ENCODE measurements around the gene HHEX.
"Not testable (repeated sequence)": the region's sequence is repeated elsewhere in the genome, so short reads cannot be mapped to it uniquely, and the experiment has no call there.

HHEX gene

DNA sequence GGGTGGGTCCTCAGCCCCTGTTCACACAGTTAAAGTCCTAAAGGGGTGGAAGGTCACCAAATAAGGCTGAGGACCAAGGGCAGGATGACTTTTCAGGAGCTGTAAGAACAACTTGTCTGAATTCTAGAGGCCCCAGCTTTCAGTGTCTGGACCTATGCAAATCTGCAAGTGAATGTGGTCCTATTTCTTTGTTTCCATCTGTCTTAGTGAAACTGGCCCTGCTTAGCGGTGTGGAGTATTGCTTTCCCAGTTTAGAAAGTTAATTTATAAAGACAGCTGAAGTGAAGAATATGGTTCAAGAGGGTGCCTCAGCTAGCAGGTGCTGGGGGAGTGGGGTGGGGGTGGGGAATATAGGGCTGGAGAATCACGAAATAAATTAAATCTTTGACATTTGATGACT, 40.1 kb downstream of the HHEX start:
- Mint-ChIP-seq H3K4me1 (ENCODE audit: low read depth in 2 of 2) (no peaks in the 10 kb centered on the region), H3K4me3 (no peak overlapping the region), H3K27me3 (peaks cover 18 to 29% of the 10 kb centered on the region in 2 donors), H3K36me3 (ENCODE audit: insufficient read depth) (no peaks in the 10 kb centered on the region), H3K9me3 (no peaks in the 10 kb centered on the region), H3K27ac (no peak overlapping the region)
- ATAC-seq (replicated peaks) (no peak), DNase-seq (no peak)

DNA sequence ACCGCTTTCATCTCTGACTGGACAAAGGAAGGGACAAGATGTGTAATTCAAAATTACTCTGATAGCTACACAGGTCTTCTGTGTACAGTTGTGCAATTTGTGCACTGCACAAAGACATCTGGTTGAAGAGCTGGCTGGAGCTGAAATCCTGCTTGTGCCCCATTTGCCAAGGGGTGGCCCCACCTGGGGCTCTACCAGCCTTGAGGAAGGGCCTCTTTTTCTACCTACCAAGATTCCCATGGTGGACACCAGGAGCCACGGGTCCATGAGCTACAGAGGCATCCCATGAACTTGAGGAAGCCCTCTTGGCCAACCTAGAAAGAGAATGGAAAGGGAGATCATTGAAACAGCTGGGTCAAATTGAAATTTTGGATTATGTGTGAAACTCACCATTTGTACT, 43.2 kb downstream of the HHEX start:
- Mint-ChIP-seq H3K4me1 (ENCODE audit: low read depth in 2 of 2) (no peaks in the 10 kb centered on the region), H3K36me3 (ENCODE audit: insufficient read depth) (no peaks in the 10 kb centered on the region), H3K27ac (no peak overlapping the region), H3K9me3 (no peaks in the 10 kb centered on the region), H3K4me3 (no peak overlapping the region), H3K27me3 (peaks cover 19 to 22% of the 10 kb centered on the region in 2 donors)
- no peak for ATAC-seq (replicated peaks)
- no peak for DNase-seq

DNA sequence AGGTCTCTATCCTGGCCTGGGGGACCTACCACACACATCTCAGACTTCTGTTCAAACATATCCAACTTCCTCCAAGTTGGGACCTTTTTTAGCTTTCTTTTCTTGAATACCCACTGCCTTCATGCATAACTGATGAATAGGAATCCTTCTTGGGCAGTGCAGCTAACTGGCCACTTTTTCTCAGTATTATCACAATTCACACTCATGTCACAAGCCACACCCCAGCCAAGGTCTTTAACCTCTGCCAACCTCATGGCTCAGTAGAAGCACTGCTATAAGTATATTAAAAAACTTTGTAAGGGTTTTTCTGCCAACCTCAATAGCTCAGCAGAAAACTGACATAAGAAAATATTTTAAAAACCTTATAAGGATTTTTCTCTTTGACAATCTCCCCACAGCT, 44.5 kb downstream of the HHEX start:
- DNase-seq (no peak), ATAC-seq (replicated peaks) (no peak)
- Mint-ChIP-seq H3K27me3 (peaks cover 30 to 31% of the 10 kb centered on the region in 2 donors), H3K4me1 (ENCODE audit: low read depth in 2 of 2) (no peaks in the 10 kb centered on the region), H3K9me3 (no peaks in the 10 kb centered on the region), H3K36me3 (ENCODE audit: insufficient read depth) (no peaks in the 10 kb centered on the region), H3K27ac (no peak overlapping the region), H3K4me3 (no peak overlapping the region)

DNA sequence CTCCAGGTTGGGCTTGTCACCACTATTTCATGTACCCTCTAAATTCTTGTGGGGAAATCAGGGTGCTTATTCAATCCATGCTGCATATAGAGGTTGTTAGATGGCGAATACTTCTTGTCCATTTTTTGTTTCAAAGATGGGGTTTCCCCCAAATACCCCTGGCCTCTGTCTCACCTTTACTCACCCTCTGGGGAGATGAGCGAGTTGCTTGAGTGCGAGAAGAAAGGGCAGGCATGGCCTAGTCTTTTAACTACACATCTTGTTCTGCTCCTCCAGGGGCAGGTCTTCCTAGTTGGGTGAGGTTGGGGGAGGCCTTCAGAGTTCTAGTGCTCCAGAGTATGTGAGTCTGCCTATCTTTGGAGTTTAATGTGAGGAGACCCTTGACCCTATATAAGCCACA, 46.2 kb downstream of the HHEX start:
- H3K4me3 Mint-ChIP-seq, result no peak overlapping the region
- no peak overlapping the region for H3K27ac Mint-ChIP-seq
- H3K4me1 Mint-ChIP-seq (ENCODE audit: low read depth in 2 of 2), result peaks cover 0 to 3% of the 10 kb centered on the region in 2 donors
- no peaks in the 10 kb centered on the region for H3K9me3 Mint-ChIP-seq
- H3K27me3 Mint-ChIP-seq, result peaks cover 30 to 40% of the 10 kb centered on the region in 2 donors
- no peaks in the 10 kb centered on the region for H3K36me3 Mint-ChIP-seq (ENCODE audit: insufficient read depth)
- ATAC-seq (replicated peaks) (no peak), DNase-seq (no peak)

DNA sequence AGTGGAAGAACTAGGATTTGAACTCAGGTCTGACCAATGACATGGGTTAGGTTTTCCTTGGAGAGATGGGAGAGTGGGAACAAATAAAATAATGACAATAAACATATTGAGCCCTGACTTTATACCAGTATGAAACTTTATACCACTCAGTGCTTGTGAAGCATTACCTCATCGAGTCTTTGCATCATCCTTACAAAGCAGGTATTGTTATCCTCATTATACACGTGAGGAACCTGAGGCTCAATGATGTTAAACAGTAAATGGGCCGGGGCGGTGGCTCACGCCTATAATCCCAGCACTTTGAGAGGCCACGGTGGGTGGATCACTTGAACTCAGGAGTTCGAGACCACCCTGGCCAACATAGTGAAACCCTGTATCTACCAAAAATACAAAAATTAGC, 47.7 kb downstream of the HHEX start:
- Mint-ChIP-seq H3K4me3 (no peak overlapping the region), H3K9me3 (no peaks in the 10 kb centered on the region), H3K27me3 (peaks cover 35 to 42% of the 10 kb centered on the region in 2 donors), H3K4me1 (ENCODE audit: low read depth in 2 of 2) (peaks cover 4 to 8% of the 10 kb centered on the region in 2 donors), H3K36me3 (ENCODE audit: insufficient read depth) (no peaks in the 10 kb centered on the region), H3K27ac (no peak overlapping the region)
- DNase-seq, result no peak
- ATAC-seq (replicated peaks), result no peak

DNA sequence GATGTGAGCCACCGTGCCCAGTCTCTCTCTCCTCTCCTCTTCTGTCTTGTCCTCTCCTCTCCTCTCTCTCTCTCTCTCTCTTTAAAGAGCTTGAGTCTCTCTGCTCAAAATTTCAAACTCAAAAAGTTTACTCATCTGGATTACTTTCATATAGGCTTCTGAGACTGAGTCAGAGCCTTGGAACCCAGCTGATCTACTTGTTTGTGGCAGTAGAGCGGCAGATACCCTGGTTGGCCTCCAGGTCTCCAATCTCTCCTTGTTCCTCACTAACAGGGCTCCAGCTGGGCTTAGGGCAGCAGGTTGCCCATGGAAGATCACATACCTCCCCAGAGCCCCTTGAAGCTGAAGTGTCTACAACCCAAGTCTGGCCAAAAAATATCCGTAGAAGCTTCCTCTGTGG, 51.0 kb downstream of the HHEX start:
- H3K4me3 Mint-ChIP-seq, result no peak overlapping the region
- H3K4me1 Mint-ChIP-seq (ENCODE audit: low read depth in 2 of 2), result peaks cover 10 to 11% of the 10 kb centered on the region in 2 donors
- ATAC-seq (replicated peaks) (no peak), DNase-seq (no peak)
- peaks cover 29 to 39% of the 10 kb centered on the region in 2 donors for H3K27me3 Mint-ChIP-seq
- H3K36me3 Mint-ChIP-seq (ENCODE audit: insufficient read depth), result no peaks in the 10 kb centered on the region
- no peaks in the 10 kb centered on the region for H3K9me3 Mint-ChIP-seq
- no peak overlapping the region for H3K27ac Mint-ChIP-seq

DNA sequence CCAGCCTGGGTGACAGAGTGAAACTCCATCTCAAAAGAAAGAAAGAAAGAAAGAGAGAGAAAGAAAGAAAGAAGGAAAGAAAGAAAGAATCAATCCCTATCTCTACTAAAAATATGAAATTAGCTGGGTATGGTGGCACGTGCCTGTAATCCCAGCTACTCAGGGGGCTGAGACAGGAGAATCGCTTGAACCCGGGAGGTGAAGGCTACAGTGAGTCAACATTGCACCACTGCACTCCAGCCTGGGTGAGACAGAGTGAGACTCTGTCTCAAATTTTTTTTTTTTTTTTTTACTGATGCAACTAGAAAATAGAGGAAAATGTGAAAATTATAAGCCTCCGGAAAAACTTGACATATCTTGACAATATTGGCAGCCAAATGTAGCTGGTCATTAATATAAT, 52.0 kb downstream of the HHEX start:
- Mint-ChIP-seq H3K27me3 (peaks cover 29 to 33% of the 10 kb centered on the region in 2 donors), H3K4me1 (ENCODE audit: low read depth in 2 of 2) (peaks cover 11% of the 10 kb centered on the region in 2 donors)
- DNase-seq; H3K36me3 Mint-ChIP-seq (ENCODE audit: insufficient read depth); H3K27ac Mint-ChIP-seq; ATAC-seq (replicated peaks); H3K9me3 Mint-ChIP-seq; H3K4me3 Mint-ChIP-seq: not testable (repeated sequence)

DNA sequence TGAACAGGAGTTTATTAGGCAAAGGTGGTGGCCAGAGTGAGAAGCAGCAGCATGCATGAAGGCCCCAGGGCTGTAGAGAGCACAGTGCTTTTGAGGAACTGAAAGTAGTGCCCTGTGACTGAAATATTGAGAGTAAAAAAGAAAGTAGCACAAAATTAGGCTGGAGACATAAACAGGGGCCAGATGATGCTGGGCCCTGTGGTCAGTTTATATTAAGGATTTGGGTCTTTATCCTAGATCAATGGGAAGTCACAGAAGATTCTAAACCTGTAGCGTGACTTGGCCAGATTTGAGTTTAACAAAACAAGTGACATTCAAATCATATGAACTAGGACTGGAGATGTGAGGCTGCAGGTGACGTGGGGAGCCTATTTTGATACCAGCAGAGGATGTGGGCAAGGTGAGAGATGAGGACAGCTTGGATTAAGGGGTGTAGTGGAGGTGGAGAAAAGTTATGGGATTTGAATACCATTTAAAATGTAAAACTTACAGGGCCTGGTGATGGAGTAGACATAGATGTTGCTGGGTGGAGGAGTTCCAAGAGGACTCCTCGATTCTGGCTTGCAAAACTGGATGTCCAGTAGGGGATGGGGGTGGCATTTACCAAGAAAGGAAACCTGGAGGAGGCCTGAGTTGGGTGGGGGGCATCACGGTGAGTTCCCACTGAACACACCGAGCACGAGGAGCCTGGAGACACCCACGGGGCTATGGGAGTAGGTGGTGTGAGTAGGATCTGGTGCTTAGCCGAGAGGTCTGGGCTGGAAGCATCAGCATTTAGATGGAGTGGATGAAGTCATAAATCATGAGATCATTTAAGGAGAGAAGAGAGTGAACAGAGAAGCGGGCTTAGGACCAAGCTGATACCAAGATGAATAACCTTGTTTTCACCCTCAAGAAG, 52.8 kb downstream of the HHEX start:
- H3K4me3 Mint-ChIP-seq, result no peak overlapping the region

More for the DNA sequence above, 52.8 kb downstream of the HHEX start:
- Mint-ChIP-seq H3K4me1 (ENCODE audit: low read depth in 2 of 2) (peaks cover 14 to 19% of the 10 kb centered on the region in 2 donors), H3K36me3 (ENCODE audit: insufficient read depth) (peaks cover under 1% of the 10 kb centered on the region), H3K27me3 (peaks cover 22 to 33% of the 10 kb centered on the region in 2 donors), H3K27ac (no peak overlapping the region), H3K9me3 (no peaks in the 10 kb centered on the region)
- DNase-seq, result no peak
- peak; percentile 54 for ATAC-seq (replicated peaks)
